Cardiac septum (tissue), 1 donor: Measurements from ENCODE around the gene USHBP1. TPM values are rescaled to one million over a fixed set of nuclear protein-coding genes. Genes with fewer than 3 reads are reported as not detected.

Experiments
- DNase-seq: peaks from one replicate; pipeline ENCODE4 v3.0.0-alpha.2; 2020; ENCODE audit warnings: low spot score
- intact Hi-C: fragments of 100-400 bp; cut with DNase I; formaldehyde crosslinking; loops from one replicate; pipeline ENCODE4 v1.14.0; 2022
- long read RNA-seq: library from polyadenylated mRNA; unstranded; transcript quantifications from one replicate; pipeline ENCODE4 v2.0.0, GENCODE V29; 2021
- total RNA-seq: library from RNA; stranded (reverse); fragmentation: NEBNext Ultra II Directional; extraction: Animal tissue kit (Norgen Biotek cat#: 25700); gene quantifications from one replicate; pipeline ENCODE4 v1.2.1, GENCODE V29; 2021
- donor health status: DM: no; HTN: no; CAD: no.

USHBP1 gene, protein sequence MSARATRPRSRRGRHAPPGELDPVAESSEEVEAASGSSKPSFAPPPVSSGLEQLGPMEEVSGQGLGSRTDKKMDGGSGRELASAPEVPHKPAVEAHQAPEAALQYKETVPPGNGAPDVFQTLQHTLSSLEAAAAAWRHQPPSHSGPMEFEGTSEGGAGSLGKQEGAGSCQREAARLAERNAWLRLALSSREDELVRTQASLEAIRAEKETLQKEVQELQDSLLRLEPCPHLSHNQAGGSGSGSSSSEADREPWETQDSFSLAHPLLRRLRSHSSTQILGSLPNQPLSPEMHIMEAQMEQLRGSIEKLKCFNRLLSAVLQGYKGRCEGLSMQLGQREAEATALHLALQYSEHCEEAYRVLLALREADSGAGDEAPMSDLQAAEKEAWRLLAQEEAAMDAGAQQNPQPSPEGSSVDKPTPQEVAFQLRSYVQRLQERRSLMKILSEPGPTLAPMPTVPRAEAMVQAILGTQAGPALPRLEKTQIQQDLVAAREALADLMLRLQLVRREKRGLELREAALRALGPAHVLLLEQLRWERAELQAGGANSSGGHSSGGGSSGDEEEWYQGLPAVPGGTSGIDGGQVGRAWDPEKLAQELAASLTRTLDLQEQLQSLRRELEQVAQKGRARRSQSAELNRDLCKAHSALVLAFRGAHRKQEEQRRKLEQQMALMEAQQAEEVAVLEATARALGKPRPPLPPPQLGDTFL
- 4.7 TPM for total RNA-seq
- long read RNA-seq, partial matches to known transcripts: 5 of 20 reads
- long read RNA-seq, other reads (novel, unspliced or antisense): 13 of 20 reads

DNA sequence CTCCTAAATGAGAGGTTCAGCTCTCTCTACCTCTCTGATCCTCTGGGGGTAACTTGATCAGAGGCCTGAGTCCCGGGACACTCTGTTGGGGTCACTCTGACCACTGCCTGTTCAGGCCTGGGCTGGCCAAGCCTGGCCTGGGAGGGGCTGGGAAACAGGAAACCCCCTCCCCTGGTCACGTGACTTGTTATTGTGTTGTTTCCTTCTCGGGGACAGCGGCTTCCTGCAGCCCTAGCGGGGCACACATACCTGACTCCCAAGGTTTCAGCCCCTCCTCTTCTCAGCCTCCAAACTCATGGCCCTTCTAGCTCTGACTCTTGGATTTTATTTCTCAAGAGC, at the start of gene USHBP1:
Gene USHBP1 (minus strand): TSS at position 105 of the 339 bp plus-strand sequence. CDS start 446 bp downstream, outside the sequence.
- intact Hi-C loops: no loop called here
- DNase-seq: no peak

DNA sequence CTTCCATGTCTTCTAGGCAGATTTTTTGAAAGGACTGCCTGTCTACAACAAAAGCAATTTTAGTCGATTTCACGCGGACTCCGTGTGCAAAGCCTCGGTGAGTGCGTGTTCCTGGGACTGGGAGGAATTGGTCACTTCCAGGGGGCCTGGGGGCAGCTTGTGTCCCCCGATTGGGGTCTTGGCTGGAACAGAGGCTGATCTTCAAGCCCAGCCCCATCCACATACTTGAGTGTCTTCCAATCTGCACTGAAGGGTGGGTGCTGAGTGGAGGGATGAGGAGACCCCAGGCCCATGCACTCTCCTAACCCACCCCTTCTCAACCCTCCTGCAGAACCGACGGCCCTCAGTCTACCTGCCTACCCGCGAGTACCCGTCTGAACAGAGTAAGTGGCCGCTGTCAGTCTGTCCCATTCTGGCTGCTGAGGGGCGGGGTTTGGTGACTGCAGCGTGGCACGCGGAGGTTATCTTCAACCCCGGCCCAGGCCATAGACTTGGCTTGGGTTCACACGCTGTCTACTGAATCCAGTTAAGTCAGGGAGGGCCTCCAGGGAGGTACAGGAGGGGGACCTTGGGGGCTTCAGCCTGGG, 49.6 kb upstream of the USHBP1 start:
- intact Hi-C loops: no loop called here
- DNase-seq: no peak

DNA sequence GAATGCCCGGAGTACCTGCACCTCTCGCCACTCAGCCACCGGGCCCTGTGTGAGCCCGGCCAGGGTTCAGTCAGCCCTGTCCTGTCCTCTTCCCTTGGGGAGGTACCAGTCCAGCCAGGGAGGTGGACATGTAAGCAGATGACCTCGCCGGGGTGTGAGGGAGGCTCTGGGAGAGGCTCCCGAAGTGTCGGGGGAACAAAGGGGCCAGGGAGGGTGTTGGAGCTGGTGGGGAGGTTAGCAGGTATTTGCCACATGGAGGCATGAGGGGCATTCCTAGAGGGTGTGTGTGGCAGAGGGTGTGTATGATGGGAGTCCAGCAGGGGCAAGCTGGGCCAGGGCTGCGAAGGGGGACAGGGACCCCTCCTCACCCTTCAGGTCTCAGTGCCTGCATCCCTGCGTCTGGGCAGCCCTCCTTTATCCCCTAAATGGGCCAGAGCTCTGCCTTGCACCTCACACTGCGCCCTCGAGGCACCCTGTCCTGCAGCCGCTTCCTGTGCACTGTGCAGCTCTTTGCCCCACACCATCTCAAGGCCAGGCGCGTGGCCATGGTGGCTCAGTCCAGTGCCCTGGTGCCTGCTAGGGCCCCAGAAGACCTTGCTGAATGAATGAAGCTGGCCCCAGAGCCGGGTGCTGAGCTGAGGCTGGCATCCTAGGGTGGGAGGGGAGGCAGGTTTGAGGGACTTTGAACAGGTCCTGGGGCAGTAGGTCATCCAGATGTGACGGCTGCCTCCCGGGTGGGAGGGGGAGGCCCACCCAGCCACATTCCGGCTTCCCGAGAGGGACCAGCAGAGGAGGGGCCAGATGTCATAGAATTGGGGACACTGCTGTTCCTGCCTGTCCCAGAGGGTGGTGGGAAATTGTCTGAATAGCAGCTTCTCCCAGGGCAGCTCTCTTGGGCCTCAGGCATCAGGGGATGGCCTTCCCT, 47.9 kb upstream of the USHBP1 start:
- DNase-seq: no peak
- intact Hi-C loops: no loop called here

DNA sequence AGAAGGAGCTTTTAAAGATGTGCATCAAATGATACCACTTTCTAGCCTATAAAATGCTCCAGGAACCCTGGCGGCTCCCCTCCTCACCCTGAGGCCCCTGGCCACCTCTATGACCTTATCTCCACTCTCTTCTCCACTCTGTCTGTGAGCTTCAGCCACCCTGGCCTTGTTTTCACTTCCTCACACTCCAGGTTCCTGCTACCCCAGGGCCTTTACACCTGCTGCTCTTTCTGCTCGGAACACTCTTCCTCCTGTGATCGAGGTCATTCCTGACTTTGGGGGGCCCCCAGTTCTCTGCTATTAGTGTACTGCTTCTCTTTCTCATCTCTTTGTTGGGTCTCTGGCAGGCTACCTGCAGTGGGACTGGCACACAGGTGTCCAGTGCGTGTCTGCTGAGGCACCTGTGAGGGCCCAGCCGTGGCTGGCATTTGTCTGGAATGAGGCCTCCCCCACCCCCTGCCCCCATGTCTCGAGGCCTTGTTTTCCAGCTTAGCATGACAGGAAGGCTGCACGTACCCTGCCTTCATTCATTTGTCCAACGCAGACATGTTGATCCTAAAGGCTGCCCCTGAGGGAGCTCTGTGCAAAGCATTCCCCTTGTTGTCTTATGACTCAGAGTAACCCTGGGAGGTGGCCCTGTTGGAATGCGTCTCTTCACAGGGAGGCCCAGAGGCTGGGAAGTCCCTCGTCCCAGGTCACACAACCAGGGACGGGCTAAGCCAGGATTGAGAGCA, 47.1 kb upstream of the USHBP1 start:
- no peak for DNase-seq
- intact Hi-C loops: no loop called here

DNA sequence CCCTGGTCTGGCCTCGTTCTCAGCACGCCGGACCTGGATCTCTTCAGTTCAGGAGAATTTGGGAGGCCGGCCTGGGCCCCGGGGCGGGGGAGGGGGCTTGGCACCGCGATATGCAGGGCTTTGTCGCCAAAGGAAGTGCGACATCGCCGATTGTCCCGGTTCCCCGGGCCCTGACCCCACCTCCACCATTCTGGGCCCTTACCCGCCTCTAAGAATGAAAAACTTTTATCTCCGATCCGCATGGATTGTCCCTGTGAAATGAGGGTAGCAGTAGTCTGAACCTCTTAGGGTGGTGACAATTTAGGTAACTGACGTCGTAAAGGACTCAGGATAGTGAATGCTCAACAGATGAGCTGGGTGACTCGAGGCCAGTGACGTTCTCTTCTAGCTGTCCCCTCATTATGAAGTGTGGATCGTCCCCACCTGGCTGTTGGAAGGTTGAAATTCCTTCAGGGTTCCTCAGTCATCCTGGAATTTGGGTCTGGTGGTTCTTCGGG, 45.5 kb upstream of the USHBP1 start:
- intact Hi-C loops: no loop called here

DNA sequence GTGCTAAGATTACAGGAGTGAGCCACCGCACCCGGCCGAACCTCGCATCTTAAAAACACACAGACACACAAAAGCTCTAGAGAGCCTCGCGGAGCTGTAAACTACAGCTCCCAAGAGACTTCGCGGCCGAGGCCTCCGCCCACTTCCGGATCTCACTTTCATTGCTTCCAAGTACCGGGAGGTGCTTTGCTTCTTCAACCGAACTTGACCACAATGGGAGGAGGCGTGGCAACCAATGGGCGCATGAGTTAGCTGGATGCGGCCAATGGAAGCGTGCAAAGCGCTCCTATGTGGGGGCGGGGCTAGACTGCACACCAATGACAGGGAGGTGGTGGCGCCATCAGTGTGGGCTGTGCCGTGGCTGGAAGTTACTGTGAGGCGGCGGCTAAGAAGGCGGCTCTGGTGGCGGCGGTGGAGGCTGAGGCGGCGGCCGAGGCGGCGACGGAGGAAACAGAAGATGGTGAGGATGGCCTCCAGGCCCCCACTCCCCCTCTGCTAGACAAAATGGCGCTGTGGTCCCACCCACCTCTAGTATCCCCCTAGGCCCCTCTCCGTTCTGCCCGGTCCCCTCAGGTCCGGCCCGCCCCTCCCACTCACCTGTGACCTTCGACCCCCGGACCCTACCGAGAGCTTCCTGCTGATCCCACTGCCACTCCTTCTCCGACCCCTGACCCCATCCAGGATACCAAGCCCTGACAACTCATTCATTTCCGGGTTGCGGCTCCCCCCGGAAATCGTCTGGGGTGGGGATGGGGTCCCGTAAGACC, 44.8 kb upstream of the USHBP1 start, which contains the start of gene DDA1:
Gene DDA1 (plus strand): TSS at position 366 of the 767 bp plus-strand sequence. CDS start 92 bp downstream, at position 458.
- peak; percentile 100 for DNase-seq
- intact Hi-C loops: no loop called here

More for the DNA sequence above, 45.5 kb upstream of the USHBP1 start:
- DNase-seq: no peak

DNA sequence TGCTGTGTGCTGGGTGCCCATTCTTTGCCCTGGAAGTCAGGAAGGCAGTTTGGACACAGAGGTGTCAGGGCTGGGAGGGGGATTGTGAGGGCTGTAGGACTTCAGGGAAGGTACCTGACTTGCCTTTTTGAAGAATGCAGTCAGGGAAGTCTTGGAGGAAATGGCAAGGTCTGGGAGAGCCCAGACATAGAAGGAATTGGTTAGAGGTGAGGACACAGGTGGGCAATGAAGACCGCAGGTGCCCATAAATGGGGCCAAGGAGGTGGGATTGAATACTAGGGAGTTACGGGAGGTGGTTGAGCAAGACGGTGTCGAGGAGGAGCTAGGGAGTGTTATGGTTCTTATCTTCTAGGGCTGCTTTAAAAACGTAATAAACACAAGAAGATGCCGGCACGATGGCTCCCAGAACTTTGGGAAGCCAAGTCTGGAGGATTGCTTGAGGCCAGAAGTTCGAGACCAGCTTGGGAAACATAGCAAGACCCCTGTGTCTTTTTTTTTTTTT, 43.4 kb upstream of the USHBP1 start:
- DNase-seq: no peak
- intact Hi-C loops: no loop called here

DNA sequence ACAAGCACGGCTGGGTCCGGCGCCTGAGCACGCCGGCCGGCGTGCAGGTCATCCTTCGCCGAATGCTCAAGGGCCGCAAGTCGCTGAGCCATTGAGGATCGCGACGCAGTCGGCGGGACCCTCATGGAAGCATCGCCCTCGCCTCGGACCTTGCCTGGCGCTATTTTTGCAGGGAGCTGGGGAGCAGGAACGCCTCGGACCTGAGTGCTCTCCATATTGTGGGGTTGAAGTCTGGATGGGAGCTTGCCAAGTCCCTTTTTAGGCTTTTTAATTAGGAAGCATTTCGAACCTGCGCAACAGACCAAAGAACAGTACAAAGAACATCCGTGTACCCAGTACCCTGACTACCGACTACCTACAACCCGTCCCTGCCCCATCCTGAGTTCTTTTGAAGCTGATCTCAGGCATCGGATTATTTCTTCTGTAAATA, 41.8 kb upstream of the USHBP1 start:
- intact Hi-C loops: no loop called here
- DNase-seq: no peak

DNA sequence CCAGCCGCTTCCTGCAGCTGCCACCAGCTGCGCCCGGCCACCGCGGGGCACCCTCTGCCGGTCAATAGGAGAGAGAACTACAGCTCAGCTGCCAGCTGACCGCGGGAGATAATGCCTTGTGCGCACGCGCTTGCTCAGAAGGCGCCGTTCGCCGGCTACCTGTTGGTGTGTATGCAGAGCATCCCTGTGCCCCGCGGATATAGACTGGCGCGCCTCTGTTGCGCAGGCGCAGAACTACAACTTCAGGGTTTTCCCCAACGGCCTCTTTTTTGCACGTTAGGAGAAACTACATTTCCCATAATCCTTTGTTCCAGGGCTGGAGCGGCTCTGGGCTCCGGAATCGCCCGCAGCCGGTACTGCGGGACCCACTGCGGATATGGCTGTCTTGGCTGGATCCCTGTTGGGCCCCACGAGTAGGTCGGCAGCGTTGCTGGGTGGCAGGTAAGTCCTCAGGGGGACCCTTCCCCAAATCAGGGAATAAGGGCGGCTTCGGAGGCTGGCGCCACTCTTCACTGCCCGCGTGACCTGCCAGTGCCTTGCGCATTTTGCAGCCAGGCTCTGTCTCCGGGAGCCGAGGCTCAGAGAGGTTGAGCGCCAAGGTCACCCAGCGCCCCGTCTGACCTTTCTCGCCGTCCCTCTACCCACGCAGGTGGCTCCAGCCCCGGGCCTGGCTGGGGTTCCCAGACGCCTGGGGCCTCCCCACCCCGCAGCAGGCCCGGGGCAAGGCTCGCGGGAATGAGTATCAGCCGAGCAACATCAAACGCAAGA, 41.2 kb upstream of the USHBP1 start, which contains the start of gene MRPL34:
Gene MRPL34 (plus strand): TSS at position 356 of the 768 bp plus-strand sequence. CDS start 21 bp downstream, at position 377.
- DNase-seq: peak; percentile 97
- intact Hi-C loops: no loop called here

DNA sequence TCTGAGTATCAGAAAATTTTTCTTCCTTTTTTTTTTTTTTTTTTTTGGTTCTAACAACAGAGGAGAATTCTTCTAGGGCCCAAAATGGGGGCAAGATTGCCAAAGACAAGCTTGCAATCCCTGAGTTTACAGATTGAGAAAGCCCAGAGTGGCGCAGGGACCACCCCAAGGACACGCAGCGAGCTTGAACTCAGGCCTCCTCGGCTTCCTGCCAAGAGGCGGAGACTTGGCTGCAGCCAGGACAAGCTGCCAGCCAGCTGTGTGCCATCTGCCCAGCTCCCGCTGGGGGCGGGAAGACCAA, 40.6 kb upstream of the USHBP1 start:
- intact Hi-C loops: no loop called here
- DNase-seq: no peak

DNA sequence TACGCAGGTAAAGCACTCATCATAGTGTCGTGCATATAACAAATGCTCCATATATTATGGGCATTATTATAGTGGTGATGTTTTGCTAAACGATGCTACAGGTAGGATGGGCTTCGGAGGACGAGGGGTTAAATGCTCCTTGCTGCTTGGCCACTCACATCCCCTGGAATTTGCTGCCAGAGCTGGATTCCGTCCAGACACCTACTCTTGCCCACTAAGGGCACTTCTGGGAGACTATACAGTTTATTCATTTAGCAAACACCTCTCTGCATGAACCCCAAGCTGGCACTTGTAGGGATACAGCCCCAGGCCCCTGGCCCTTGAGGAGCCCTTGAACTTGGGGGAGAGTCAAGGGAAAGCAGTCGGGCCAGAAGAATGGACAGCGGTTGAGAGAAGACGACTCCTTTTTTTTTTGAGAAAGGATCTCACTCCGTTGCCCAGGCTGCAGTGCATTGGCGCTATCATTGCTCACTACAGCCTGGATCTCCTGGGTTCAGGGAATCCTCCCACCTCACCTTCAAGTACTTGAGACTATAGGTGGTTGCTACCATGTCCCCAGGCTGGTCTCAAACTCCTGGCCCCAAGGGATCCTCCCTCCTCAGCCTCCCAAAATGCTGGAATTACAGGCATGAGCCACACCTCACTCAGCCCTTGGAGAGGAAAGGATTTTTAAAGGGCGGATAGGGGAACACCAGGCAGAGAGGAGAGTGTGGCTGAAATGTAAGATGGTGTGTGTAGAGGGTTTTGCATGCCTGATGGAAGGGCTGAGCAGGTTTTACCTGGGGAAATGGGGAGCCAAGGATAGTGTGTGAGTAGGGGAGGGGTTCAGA, 40.1 kb upstream of the USHBP1 start:
- intact Hi-C loops: loop anchor here (5.0 kb wide), 1 partner anchor 33 kb away; the partner anchor contains the start of gene GTPBP3
- no peak for DNase-seq

DNA sequence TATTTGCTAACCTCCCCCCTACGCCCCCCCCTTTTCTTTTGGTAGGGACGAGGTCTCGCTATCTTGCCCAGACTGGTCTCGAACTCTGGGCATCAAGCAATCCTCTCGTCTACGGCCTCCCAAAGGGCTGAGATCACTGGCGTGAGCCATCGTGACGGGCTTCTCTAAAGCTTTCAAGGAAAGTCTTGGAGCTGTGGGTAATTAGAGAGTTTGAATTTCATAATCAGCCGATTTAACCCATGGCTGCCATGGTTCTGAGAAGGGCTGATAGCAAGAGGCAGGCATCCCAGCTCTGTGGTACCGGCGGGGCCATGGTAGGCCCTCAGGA, 39.4 kb upstream of the USHBP1 start:
- intact Hi-C loops: loop anchor here (5.0 kb wide), 1 partner anchor 33 kb away; the partner anchor contains the start of gene GTPBP3
- no peak for DNase-seq

DNA sequence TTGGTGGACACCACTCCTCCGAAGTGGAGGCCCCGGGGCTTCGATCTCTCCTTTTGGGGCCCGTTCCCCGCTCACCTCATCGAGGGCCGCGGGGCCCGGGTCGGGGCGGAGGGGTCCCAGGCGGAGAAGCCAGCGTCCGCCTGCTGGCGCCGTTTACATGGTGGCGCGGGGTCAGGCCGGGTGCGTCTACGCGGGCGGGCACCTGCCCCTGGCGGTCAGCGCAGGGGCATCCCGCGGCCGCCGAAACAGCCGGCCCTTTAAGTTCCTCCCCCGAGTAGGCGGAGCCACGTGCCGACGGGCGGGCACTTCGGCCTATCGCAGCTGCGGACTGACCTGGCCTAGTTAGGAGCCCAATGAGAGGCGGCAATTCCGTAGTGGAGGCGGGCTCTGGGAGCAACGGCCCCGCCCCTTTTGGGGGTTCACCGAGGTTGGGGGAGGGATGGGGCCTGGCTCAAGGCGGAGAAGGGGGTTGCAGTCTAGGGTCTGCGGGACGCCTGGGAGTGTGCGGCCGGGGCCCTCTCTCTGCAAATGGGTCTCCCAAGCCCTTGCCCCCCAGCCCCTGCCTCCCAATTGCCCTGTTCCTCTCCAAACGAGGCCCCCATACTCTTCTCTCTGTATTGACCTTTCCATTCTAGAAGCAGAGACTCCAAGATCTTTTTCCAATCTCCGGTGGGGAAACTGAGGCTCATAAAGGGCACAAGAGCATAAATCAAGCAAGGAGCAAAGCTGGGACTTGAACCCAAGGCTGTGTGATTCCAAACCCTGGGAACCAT, 38.8 kb upstream of the USHBP1 start, which contains the start of gene ABHD8:
Gene ABHD8 (minus strand): TSS at position 259 of the 773 bp plus-strand sequence. CDS start 1,809 bp downstream, outside the sequence.
- DNase-seq: peak; percentile 99
- intact Hi-C loops: loop anchor here (5.0 kb wide), 1 partner anchor 34 kb away; the partner anchor contains the start of gene GTPBP3

DNA sequence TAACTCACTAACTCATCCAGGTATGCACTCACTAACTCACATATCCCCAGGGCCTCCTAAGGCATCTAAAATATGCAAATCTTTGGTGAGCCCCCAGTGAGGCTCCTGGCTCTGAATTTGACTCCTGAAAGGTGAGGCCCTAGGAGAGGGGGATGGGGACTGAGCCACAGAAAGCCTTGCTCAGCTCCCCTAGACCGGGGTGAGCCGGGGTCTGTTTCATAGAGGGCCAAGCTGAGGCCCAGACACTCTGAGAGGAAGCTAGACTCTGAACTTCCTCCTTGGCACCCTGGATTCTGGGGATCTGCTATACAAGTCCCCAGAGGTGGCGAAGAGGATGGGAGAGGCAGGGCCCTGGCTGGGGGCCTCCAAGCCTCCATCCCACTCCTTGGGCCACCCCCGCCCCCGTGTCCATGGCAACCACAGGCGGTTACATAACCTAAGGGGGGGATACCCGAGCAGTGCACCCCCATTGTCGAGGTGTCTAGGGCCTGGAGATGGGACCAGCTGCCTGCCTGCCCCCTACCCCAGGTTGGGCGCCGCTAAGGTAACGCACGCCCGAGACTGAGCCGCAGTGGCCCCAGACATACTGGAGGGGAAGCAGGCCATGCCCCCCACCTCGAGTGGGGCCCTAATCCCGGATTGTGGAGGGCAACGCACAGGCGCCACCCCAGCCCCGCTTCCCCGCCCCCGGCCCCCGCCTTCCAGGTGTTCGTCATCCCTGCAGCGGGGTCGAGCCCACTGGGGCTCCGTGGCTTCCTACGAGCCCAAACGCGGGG, 38.0 kb upstream of the USHBP1 start:
- no peak for DNase-seq
- intact Hi-C loops: loop anchor here (5.0 kb wide), 1 partner anchor 35 kb away; the partner anchor contains the start of gene GTPBP3
